Measurements from ENCODE around the gene ITGAE.
A peak's percentile ranks its signal among the peaks of the same experiment; 100 is the strongest.

The ITGAE gene

DNA sequence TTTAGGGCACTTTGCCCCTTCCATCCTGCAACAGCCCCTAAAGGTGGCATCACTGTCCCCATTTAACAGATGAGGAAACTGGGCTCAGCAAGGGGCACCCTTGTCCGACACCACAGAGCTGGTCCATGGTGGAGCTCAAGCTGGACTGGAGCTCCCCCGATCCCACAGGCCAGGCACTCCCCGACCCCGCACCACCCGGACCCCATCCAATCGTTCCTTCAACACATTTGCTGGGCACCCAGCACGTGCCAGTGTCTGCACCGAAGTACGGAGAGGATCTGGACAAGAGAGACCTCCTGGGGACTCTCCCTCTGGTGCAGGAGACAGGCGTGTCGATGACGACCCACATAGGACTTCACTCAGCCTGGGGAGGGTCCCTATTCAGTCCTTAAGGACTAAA, 119.0 kb downstream of the ITGAE start:
- Mint-ChIP-seq H3K27ac (no peak overlapping the region), H3K27me3 (no peaks in the 10 kb centered on the region), H3K36me3 (ENCODE audit: low read depth) (peaks cover 3% of the 10 kb centered on the region), H3K4me3 (no peak overlapping the region), H3K4me1 (peaks cover 7% of the 10 kb centered on the region), H3K9me3 (no peaks in the 10 kb centered on the region)
- no peak for DNase-seq
- ATAC-seq = no peak

DNA sequence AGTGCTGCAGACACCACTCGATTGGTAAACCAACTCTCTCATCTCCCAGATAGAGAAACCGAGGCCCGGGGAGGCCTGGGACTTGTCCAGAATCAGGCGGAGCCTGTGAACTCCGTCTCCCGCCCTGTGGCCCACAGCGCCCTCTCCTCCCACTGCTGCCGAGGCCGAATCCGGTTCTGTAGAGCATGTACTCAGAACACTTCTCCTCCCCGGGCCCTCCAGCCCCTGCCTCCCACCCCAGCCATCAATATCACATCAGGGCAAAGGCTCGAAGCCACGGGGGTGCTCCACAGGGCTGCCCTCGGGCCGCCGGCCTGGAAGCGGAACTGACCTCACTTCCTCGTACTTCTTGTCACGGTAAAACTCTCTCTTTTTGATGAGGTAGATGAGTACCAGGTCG, 119.4 kb downstream of the ITGAE start:
- no peak for ATAC-seq
- no peaks in the 10 kb centered on the region for H3K9me3 Mint-ChIP-seq
- H3K27me3 Mint-ChIP-seq = no peaks in the 10 kb centered on the region
- H3K4me1 Mint-ChIP-seq = peaks cover 7% of the 10 kb centered on the region
- H3K36me3 Mint-ChIP-seq (ENCODE audit: low read depth) = peaks cover 3% of the 10 kb centered on the region
- H3K27ac Mint-ChIP-seq = no peak overlapping the region
- no peak overlapping the region for H3K4me3 Mint-ChIP-seq
- no peak for DNase-seq

DNA sequence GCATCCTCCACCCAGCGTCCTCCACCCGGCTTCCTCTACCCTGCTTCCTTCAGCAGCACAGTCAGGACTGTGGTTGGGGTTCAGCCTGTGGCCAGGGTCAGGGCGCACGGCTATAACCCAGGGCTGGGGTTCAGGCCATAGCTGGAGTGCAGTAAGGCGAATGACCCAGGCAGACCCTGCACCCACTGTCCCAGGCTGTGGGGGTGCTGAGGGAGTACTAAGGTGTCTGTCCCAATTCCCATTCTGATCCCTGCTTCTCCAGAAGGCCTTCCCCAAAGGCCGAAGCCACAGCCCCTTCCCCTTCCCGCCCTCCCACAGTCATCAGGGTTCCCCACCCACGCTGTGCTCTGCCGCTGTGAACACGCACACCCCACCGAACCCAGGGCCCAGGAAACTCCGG, 119.9 kb downstream of the ITGAE start:
- Mint-ChIP-seq H3K9me3 (no peaks in the 10 kb centered on the region), H3K4me1 (peaks cover 7% of the 10 kb centered on the region), H3K27me3 (no peaks in the 10 kb centered on the region), H3K36me3 (ENCODE audit: low read depth) (peaks cover 3% of the 10 kb centered on the region), H3K27ac (no peak overlapping the region), H3K4me3 (no peak overlapping the region)
- no peak for DNase-seq
- ATAC-seq = no peak

DNA sequence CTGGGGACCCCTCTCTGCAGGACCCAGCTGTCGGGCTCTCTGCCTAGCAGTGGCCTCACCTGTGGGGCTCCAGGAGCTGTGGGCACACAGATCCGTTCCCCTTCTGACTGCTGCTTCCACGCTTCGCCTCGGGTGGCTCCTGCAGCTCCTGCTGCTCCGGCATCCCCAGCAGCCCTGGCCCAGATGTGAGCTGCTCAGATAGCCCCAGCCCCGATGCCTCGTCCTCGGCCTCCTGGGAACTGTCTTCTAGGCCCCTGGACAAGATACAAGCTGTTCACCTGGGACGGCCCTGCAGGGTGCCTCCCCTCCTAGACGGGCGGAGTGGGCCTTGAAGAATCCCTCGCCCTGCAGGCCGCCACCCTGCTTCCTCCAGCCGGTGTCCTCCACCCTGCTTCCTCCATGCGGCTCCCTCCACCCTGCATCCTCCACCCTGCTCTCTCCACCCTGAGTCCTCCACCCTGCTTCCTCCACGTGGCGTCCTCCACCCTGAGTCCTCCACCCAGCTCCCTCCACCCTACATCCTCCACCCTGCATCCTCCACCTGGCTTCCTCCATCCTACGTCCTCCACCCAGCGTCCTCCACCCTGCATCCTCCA, 121.4 kb downstream of the ITGAE start:
- Mint-ChIP-seq H3K36me3 (ENCODE audit: low read depth) (peaks cover 3% of the 10 kb centered on the region), H3K4me3 (no peak overlapping the region), H3K9me3 (no peaks in the 10 kb centered on the region), H3K4me1 (peaks cover 7% of the 10 kb centered on the region), H3K27me3 (no peaks in the 10 kb centered on the region), H3K27ac (no peak overlapping the region)
- DNase-seq (no peak), ATAC-seq (no peak)

DNA sequence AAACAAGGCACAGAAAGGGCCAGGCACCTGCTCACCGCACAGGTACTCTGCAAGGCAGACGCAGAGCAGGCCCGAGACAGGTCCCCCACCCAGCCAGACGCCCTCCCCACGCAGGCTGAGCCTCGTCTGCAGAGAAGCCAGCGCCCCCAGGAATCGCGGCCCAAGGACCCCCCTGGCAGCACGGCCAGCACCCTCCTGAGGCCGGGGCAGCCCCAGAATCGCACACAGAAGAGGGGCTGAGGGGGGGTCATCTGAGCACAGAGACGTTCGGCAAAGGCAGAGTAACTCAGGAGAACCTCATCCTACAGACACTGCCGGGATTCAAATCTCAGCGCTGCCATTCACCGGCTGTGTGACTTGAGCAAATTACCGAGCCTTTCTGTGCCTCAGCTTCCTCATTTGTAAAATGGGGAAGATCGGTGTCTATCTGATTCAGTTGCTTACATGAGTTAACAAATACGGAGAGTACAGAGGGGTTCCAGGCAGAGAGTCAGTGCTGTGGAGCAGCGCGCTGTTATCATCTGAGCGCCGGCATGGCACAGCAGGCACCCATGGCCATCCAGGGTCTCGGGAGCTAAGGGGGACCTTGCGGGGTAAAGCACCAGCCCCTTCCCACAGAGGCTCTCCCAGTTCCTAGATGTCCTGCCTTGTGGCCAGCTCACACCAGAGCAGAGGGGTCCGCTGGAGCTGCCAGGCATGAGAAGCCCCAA, 122.0 kb downstream of the ITGAE start:
- Mint-ChIP-seq H3K36me3 (ENCODE audit: low read depth) (peaks cover 3% of the 10 kb centered on the region), H3K27me3 (no peaks in the 10 kb centered on the region), H3K9me3 (no peaks in the 10 kb centered on the region), H3K27ac (no peak overlapping the region), H3K4me3 (no peak overlapping the region), H3K4me1 (peaks cover 7% of the 10 kb centered on the region)
- no peak for ATAC-seq
- no peak for DNase-seq

DNA sequence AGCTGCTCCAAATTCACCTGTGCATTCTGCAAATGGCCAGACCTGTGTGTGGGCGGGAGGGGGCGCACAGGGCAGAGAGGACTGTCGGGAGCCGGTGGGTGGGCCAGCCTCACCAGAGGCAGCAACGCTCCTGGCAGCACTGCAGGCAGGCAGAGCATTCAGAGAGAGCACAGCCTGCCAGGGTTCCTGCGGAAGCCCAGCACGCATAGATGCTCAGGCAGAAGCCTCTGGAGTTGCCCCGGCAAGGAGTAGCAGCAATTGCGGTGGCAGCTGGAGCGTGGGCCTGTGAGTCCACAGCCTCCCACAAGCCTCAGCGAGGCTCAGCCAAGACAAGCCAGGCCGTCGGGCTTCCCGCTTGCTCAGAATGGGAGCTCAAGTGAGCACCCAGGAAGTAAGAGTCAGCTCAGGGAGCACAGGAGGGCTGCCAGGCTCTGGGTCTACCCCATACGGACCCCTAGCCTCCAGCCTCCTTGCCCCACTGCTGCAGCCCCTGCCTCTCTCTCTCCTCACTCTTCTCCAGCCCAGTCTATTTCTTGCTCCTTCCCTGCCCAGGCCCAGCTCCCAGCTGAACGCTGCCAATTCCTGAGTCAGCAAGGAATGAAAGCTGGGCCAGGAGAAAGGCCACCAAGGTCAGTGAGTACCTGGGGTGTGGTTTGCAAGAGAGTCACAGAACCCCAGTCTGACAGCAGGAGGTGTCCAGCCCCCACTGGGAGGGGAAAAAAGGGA, 122.7 kb downstream of the ITGAE start:
- ATAC-seq = no peak
- no peaks in the 10 kb centered on the region for H3K27me3 Mint-ChIP-seq
- no peaks in the 10 kb centered on the region for H3K9me3 Mint-ChIP-seq
- no peak for DNase-seq
- H3K36me3 Mint-ChIP-seq (ENCODE audit: low read depth) = peaks cover 3% of the 10 kb centered on the region
- peaks cover 5% of the 10 kb centered on the region for H3K4me1 Mint-ChIP-seq
- no peak overlapping the region for H3K27ac Mint-ChIP-seq
- H3K4me3 Mint-ChIP-seq = no peak overlapping the region

DNA sequence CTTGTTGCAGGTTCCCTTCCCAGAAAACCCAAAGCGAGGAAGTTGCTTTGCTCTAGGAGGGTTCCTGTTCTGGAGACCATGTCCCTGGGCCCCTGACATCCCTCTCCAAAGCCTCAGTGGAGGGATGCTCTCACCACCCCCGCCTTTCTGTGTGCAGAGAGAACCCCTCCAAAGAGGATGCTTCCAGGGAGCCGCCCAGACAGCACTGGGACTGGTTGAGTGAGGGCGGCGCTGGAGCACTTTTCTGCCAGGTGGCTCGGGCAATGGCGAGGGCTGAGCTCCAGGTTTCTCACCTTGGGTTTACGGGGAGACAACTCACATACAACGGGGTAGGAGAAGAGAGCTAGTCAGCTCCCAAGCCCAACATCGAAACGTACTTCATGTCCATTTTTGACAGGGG, 125.1 kb downstream of the ITGAE start:
- ATAC-seq (no peak), DNase-seq (no peak)
- Mint-ChIP-seq H3K27me3 (no peaks in the 10 kb centered on the region), H3K36me3 (ENCODE audit: low read depth) (peaks cover 7% of the 10 kb centered on the region), H3K9me3 (no peaks in the 10 kb centered on the region), H3K4me3 (no peak overlapping the region), H3K4me1 (no peaks in the 10 kb centered on the region), H3K27ac (no peak overlapping the region)

DNA sequence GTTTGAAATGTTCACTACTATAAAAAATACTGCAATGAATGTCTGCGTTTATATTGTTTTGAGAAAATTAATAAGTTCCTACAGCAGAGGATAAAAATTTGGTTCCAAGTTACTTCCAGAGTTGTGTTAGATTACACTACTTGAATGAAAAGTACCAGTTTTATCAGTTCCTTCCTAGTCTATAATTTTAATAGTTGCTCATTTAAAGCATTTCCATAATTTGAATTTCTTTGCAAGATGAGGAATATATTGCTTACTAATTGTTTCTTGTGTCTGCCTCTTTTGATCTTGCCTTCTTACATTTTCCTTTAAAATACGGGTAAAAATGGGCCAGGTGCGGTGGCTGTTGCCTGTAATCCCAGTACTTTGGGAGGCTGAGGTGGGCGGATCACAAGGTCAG, 128.4 kb downstream of the ITGAE start:
- Mint-ChIP-seq H3K9me3 (no peaks in the 10 kb centered on the region), H3K4me3 (no peak overlapping the region), H3K4me1 (peaks cover 20% of the 10 kb centered on the region), H3K27ac (no peak overlapping the region), H3K27me3 (no peaks in the 10 kb centered on the region), H3K36me3 (ENCODE audit: low read depth) (peaks cover 4% of the 10 kb centered on the region)
- no peak for ATAC-seq
- no peak for DNase-seq

DNA sequence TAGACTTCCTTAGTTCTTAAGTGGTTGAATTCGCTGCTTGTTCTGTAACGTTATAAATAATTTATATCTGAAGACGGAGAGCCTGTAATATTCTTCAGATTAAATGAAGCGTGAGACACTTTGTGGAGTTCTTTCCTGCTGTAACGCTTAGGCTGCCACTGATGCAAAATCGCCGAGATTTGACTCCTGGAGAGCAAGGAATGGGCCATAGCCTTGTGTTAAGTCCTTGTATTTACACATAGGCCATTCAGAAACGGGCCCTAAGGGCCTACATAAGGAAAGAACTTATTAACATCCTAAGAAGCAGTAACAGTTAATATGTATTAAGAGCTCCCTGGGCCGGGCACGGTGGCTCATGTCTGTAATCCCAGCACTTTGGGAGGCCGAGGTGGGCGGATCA, 131.4 kb downstream of the ITGAE start:
- ATAC-seq = no peak
- Mint-ChIP-seq H3K27ac (peak overlapping the region; percentile 90), H3K4me1 (peaks cover 27% of the 10 kb centered on the region), H3K4me3 (peak overlapping the region; percentile 93), H3K27me3 (no peaks in the 10 kb centered on the region), H3K9me3 (no peaks in the 10 kb centered on the region), H3K36me3 (ENCODE audit: low read depth) (peaks cover 4% of the 10 kb centered on the region)
- DNase-seq = no peak

DNA sequence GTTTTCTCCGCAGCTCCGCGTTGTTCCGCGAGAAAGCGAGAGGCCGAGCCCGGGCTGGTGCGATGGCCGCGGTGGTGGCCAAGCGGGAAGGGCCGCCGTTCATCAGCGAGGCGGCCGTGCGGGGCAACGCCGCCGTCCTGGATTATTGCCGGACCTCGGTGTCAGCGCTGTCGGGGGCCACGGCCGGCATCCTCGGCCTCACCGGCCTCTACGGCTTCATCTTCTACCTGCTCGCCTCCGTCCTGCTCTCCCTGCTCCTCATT, 132.0 kb downstream of the ITGAE start:
- Mint-ChIP-seq H3K36me3 (ENCODE audit: low read depth) (peaks cover 4% of the 10 kb centered on the region), H3K4me3 (peak overlapping the region; percentile 93), H3K4me1 (peaks cover 27% of the 10 kb centered on the region), H3K27me3 (no peaks in the 10 kb centered on the region), H3K27ac (peak overlapping the region; percentile 90), H3K9me3 (no peaks in the 10 kb centered on the region)
- ATAC-seq = no peak
- DNase-seq = no peak

DNA sequence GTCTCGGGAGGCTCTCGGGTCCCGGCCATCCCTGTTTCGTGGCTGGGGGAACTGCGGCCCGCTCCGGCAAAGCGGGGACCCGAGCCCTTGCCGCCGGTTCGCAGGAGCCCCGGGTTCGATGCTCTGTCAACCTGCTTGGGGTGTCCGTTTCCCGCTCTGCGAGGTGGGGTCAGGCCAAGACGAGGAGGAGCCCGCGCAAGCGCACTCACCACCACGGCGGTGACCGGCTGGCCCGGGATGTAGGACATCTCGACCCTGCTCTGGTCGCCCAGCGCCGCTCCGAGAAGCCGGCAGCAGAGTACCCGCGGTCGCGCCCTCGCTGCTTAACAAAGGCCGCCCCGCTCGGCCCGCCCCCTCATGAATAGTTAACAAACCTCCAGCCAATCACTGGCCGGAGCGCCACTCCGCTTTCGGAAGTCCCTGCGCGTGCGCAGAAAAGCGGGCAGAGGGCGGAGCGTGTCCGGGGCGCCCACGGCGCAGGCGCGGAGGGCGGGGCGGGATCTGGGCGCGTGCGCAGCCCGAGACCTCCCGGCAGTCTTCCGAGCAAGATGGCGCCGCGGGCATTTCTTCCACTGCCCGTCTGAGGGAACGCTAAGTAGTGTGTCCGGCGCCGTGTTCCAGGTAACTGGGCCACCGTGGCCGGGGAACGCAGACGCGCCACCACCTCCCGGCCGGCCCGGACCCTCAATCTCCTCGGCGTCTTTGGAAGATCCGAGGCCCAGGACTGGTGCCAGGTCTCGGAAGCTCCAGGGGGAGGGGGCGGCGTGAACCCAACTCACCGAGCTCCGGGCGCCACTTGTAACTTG, 132.5 kb downstream of the ITGAE start, which contains the start of the genes EMC6 and TAX1BP3:
EMC6 (plus strand) TSS at position 534 of the 806 bp plus-strand sequence. CDS start 335 bp downstream, outside the sequence.
TAX1BP3 (minus strand) TSS at position 300 of the 806 bp plus-strand sequence; CDS start at position 248, 52 bp downstream.
- H3K27me3 Mint-ChIP-seq = no peaks in the 10 kb centered on the region
- peak within 1 kb of the TSS; percentile 93 for H3K4me3 Mint-ChIP-seq
- peaks cover 4% of the 10 kb centered on the region for H3K36me3 Mint-ChIP-seq (ENCODE audit: low read depth)
- ATAC-seq (peak; percentile 96), DNase-seq (peak; percentile 100)
- H3K27ac Mint-ChIP-seq = peak within 1 kb of the TSS; percentile 90
- H3K9me3 Mint-ChIP-seq = no peaks in the 10 kb centered on the region
- H3K4me1 Mint-ChIP-seq = peaks cover 27% of the 10 kb centered on the region

DNA sequence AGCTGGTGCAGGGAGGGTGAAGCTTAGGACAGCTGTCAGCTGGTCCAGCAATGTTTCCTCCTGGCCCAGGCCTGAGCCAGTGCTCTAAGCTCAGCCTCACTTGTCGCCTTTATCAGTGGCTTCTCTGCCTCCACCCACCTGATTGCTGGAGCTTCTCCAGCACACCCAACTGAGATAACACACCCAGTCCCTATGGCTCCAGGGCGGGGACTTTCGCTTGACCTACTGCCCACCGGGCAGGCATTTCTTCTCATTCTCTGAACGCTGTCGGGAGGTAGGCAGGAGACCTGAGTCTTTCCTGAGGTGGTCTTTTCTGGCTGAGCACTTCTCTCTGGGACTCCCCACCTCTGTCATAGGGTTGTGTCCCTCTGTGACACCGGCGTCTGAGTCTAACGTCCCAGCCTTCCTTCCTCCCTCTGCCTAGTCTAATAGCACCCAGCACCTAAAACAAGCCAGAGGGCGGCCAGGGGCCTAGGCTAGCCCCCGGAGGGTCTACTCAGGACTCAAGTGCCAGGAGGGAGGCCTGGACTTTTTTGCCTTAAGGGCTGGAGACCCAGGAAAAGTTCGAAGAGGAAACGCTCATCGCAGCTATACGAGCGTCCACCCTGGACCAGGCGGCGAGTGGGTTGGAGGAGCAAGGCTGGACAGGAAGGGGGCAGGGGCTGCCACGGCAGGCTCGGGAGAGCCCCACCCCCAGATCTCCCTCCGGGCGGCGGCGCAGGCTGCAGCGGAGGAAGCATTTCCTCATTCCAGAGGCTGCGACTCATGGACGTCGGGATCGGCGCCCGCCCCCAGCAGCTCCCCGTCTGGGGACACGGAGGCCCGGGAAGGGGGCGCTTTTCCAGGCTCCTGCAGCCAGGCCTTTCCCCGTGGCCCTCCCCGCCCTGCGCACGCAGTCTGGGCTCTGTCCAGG, 133.4 kb downstream of the ITGAE start:
- Mint-ChIP-seq H3K36me3 (ENCODE audit: low read depth) (peaks cover 4% of the 10 kb centered on the region), H3K9me3 (no peaks in the 10 kb centered on the region), H3K4me3 (peak overlapping the region; percentile 93), H3K27ac (no peak overlapping the region), H3K4me1 (peaks cover 27% of the 10 kb centered on the region), H3K27me3 (no peaks in the 10 kb centered on the region)
- DNase-seq = peak; percentile 19
- ATAC-seq = peak; percentile 8

DNA sequence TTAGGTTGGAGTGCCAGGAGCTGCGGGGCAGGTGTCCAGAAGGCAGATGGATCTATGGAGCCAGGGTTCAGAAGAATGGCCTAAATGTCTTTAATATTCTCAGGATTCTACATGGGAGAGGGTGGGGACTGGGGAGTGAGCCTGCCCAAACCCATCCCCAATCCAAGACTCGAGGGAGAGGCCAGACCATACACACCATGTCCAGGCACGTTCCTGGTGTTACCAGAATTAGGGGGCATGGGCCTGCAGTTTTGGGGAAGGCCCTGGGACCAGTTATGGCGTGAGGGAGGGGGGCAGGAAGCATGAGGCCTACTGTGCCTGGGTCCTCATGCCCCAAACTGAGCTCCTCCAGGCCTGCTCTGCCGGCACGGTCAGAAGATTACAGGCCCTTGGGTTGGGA, 134.5 kb downstream of the ITGAE start:
- ATAC-seq (no peak), DNase-seq (no peak)
- Mint-ChIP-seq H3K27me3 (no peaks in the 10 kb centered on the region), H3K4me1 (peaks cover 27% of the 10 kb centered on the region), H3K9me3 (no peaks in the 10 kb centered on the region), H3K36me3 (ENCODE audit: low read depth) (peaks cover under 1% of the 10 kb centered on the region), H3K4me3 (peak overlapping the region; percentile 40), H3K27ac (no peak overlapping the region)

DNA sequence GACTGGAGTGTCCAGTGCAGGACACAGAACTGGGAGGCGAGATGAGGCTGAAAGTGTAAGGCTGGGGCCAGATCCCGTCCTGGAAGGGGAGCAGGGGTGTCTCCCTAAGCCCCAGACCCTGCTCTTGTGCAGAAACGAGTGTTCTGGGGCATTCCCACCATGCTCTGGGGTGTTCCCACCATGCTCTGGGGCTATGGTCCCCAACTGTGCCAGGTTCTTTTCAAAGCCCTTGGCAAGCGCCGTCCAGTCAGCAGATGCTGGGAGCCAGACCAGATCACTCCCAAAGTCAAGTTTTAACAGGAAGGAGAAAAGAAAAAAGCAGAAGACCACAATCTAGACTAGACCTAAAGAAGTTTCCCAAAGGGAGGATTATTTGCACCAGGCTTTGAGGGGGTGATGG, 135.2 kb downstream of the ITGAE start:
- H3K36me3 Mint-ChIP-seq (ENCODE audit: low read depth) = no peaks in the 10 kb centered on the region
- DNase-seq (no peak), ATAC-seq (no peak)
- H3K4me1 Mint-ChIP-seq = peaks cover 27% of the 10 kb centered on the region
- no peaks in the 10 kb centered on the region for H3K9me3 Mint-ChIP-seq
- H3K27me3 Mint-ChIP-seq = no peaks in the 10 kb centered on the region
- H3K27ac Mint-ChIP-seq = no peak overlapping the region
- H3K4me3 Mint-ChIP-seq = no peak overlapping the region

Measured in activated naive CD8-positive, alpha-beta T cell treated with anti-CD3 and anti-CD28 coated beads, Interleukin-2, amount 50 U/mL, for 24 hours (primary cell).